Measurements from ENCODE around the gene PIK3C3.

DNA sequence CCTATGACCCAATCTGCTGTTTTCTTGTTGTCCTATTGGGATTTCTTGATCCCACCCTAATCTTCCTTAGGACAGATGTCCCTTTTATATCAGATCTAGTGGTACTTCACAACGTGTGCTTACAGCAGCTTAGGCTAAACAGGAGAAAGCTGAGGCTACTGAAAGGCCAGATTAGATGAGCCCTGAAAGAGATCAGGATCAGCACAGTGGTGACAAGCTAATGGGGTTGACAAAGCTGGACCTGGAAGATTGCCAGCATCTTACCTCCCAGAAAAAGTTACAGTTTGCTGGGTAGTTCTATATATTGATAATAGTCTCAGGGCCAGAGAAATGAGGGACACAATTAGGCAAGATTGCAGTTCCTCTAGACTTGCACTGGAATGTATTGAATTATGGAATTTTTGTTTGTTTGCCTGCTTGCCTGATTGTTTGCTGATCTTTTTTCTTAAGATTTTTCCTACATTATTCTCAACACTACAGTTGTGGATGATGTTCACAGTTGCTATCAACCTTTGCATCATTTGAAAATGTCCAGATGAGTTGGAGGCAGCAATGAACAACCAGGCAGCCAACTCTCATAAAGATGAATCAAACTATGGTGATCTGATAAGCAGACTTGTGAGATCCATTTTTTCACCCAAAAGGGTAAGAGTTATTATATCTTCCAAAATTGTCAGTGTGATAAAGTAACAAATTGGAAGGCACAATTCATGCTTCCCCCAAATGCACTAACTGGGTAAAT is 49.1 kb upstream of the PIK3C3 start:
- no peak for TF ChIP-seq GABPA (IDR thresholded peaks at IDR 0.05; ENCODE audit: low read depth)
- no peak for TF ChIP-seq SIN3A (IDR thresholded peaks at IDR 0.05; ENCODE audit: borderline replicate concordance, low read depth, low read length)
- TF ChIP-seq POLR2AphosphoS5 (IDR thresholded peaks at IDR 0.05; ENCODE audit: low read depth, low read length) = no peak
- TF ChIP-seq, protein P1, sequence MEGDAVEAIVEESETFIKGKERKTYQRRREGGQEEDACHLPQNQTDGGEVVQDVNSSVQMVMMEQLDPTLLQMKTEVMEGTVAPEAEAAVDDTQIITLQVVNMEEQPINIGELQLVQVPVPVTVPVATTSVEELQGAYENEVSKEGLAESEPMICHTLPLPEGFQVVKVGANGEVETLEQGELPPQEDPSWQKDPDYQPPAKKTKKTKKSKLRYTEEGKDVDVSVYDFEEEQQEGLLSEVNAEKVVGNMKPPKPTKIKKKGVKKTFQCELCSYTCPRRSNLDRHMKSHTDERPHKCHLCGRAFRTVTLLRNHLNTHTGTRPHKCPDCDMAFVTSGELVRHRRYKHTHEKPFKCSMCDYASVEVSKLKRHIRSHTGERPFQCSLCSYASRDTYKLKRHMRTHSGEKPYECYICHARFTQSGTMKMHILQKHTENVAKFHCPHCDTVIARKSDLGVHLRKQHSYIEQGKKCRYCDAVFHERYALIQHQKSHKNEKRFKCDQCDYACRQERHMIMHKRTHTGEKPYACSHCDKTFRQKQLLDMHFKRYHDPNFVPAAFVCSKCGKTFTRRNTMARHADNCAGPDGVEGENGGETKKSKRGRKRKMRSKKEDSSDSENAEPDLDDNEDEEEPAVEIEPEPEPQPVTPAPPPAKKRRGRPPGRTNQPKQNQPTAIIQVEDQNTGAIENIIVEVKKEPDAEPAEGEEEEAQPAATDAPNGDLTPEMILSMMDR (IDR thresholded peaks at IDR 0.05) = no peak
- TF ChIP-seq, protein P2, sequence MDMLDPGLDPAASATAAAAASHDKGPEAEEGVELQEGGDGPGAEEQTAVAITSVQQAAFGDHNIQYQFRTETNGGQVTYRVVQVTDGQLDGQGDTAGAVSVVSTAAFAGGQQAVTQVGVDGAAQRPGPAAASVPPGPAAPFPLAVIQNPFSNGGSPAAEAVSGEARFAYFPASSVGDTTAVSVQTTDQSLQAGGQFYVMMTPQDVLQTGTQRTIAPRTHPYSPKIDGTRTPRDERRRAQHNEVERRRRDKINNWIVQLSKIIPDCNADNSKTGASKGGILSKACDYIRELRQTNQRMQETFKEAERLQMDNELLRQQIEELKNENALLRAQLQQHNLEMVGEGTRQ (IDR thresholded peaks at IDR 0.05; ENCODE audit: borderline replicate concordance, low read depth, low read length) = no peak
- no peak for TF ChIP-seq USF1 (IDR thresholded peaks at IDR 0.05; ENCODE audit: borderline replicate concordance, low read depth)
- no peak for TF ChIP-seq TAF1 (IDR thresholded peaks at IDR 0.05; ENCODE audit: borderline replicate concordance, low read depth, low read length)
- no peak for TF ChIP-seq CHD2 (IDR thresholded peaks at IDR 0.05; ENCODE audit: low read length, partially characterized antibody)
- no peak for TF ChIP-seq ELF1 (IDR thresholded peaks at IDR 0.05)
- TF ChIP-seq, protein P3, sequence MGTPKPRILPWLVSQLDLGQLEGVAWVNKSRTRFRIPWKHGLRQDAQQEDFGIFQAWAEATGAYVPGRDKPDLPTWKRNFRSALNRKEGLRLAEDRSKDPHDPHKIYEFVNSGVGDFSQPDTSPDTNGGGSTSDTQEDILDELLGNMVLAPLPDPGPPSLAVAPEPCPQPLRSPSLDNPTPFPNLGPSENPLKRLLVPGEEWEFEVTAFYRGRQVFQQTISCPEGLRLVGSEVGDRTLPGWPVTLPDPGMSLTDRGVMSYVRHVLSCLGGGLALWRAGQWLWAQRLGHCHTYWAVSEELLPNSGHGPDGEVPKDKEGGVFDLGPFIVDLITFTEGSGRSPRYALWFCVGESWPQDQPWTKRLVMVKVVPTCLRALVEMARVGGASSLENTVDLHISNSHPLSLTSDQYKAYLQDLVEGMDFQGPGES (IDR thresholded peaks at IDR 0.05; ENCODE audit: low read depth, low read length) = no peak
- no peak for TF ChIP-seq EZH2phosphoT487 (IDR thresholded peaks at IDR 0.05; ENCODE audit: borderline replicate concordance, low read depth)
- TF ChIP-seq, protein P4, sequence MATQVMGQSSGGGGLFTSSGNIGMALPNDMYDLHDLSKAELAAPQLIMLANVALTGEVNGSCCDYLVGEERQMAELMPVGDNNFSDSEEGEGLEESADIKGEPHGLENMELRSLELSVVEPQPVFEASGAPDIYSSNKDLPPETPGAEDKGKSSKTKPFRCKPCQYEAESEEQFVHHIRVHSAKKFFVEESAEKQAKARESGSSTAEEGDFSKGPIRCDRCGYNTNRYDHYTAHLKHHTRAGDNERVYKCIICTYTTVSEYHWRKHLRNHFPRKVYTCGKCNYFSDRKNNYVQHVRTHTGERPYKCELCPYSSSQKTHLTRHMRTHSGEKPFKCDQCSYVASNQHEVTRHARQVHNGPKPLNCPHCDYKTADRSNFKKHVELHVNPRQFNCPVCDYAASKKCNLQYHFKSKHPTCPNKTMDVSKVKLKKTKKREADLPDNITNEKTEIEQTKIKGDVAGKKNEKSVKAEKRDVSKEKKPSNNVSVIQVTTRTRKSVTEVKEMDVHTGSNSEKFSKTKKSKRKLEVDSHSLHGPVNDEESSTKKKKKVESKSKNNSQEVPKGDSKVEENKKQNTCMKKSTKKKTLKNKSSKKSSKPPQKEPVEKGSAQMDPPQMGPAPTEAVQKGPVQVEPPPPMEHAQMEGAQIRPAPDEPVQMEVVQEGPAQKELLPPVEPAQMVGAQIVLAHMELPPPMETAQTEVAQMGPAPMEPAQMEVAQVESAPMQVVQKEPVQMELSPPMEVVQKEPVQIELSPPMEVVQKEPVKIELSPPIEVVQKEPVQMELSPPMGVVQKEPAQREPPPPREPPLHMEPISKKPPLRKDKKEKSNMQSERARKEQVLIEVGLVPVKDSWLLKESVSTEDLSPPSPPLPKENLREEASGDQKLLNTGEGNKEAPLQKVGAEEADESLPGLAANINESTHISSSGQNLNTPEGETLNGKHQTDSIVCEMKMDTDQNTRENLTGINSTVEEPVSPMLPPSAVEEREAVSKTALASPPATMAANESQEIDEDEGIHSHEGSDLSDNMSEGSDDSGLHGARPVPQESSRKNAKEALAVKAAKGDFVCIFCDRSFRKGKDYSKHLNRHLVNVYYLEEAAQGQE (IDR thresholded peaks at IDR 0.05; ENCODE audit: low read depth, low read length) = no peak
- TF ChIP-seq YY1 (IDR thresholded peaks at IDR 0.05; ENCODE audit: low read depth) = no peak

Data from SK-N-SH (cell line).